Measurements from ENCODE around the gene IDH3G.
"Not testable (repeated sequence)": the region's sequence is repeated elsewhere in the genome, so short reads cannot be mapped to it uniquely, and the experiment has no call there.

The IDH3G gene

DNA sequence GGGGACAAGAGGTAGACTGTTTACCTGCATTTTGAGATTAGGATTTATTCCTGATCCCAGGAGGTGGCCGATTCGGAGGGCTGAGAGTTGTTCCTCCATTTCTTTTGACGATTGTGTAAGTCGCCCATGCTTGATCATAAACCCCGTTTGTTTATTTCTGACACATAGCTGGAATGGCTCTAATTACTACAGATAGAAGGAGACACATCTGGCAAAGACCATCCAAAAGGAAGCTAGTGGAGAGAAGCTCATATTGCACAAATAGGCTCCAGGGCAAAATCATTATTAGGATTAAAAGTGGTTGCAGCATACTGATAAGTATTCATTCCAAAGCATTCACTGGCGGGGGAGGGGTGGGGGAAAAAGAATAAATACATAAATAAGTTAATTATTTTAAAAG is 47.2 kb downstream of the IDH3G start:
- not testable (repeated sequence) for DNase-seq

DNA sequence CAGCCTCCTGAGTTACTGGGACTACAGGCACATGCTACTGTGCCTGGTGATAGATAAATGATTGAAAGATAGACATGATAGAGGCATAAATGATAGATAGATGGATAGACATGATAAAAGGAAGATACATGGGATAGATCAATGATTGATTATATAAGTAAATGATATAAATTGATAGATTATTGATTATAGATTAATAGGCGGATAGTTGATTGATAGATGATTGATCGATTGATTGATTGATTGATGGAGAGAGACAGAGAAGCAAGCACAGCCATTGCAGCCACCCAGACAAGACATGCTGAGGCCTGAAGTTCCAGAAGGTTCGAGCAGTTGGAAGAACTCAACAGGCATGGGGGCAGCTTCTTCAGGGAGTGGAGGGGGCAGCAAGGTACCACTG is 47.8 kb downstream of the IDH3G start:
- no peak for DNase-seq

DNA sequence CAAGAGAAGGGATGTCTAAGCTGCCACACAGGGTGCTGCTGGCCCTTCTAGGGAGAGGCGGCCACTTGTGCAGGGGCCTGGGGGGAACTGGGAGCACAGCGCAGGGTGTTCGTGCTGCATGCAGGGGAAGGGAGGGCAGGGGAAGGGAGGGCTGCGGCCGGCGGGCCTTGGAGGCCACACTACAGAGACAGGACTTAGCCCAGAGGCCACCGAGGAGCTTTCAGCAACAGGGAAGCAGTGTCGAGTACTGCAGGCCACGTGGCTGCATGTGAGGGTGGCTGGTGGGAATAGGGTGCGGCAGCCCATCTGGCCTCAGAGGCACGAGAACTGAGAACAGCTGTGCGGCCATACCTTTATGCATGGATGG is 49.1 kb downstream of the IDH3G start:
- DNase-seq = not testable (repeated sequence)

DNA sequence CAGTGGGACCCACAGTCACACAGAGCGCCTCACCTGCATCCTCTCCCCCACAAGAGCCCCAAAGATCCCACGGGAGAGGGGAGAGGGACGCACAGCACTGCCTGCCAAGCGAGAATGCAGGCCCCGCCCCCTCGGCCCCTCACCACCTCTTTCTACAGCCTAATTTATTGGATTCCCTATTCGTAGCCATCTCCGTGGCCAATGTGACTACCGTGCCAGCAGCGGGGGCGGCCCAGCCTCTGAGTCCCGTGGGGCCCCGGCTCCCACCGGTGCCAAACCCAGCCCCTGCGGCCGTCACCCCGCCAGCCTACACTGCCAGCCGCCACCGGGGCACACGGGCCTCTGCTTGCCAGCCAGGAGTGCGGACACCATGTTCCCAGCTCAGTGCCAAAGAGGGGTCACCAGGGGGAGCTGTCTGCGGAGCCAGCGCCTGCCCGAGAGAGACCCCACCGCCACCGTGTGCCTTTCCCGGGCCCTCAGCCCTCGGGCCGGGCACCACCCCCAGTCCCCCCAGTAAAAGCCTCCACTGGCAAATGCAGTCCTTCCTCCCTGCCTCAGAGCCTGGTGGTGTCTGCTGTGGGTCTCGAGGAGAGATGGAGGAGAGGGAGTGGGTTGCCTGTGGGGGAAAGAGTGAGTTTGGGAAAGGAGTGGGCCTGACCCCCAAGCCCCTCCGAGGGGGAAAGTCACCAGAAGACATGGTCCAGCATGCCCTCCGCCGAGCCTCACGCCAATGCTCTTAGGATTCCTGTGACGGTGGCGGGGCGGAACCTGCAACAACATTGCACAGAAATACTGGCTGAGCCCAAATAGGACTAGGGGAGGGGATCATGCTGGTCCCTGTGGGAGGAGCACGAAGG is 49.7 kb downstream of the IDH3G start:
- peak in 1 of 6 experiments; percentile 13 for DNase-seq

DNA sequence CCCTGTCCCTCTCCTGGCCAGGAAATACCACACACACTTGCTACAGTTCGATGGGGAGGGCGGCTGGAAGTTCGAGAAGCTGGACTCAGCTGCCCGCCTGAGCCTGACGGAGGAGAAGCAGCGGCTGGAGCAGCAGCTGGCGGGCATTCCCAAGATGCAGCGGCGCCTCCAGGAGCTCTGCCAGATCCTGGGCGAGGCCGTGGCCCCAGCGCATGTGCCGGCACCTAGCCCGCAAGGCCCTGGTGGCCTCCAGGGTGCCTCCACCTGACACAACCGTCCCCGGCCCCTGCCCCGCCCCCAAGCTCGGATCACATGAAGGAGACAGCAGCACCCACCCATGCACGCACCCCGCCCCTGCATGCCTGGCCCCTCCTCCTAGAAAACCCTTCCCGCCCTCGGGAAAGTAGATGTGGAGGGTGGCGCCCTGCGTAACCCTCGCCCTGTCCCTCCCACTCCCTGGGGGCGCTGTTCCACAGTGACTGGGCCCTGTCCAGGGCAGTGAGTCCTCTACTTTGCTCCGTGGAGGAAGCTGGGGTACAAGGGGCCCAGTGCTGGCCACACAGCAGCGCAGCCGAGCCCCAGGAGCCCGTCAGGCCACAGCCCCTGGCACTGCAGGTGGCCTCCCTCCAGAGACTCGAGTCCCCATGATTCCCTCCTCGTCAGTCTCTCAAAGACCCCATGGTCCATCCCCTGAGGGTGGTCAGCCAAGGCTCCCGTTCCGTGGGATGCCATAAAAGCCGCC is 50.5 kb downstream of the IDH3G start:
- not testable (repeated sequence) for DNase-seq

DNA sequence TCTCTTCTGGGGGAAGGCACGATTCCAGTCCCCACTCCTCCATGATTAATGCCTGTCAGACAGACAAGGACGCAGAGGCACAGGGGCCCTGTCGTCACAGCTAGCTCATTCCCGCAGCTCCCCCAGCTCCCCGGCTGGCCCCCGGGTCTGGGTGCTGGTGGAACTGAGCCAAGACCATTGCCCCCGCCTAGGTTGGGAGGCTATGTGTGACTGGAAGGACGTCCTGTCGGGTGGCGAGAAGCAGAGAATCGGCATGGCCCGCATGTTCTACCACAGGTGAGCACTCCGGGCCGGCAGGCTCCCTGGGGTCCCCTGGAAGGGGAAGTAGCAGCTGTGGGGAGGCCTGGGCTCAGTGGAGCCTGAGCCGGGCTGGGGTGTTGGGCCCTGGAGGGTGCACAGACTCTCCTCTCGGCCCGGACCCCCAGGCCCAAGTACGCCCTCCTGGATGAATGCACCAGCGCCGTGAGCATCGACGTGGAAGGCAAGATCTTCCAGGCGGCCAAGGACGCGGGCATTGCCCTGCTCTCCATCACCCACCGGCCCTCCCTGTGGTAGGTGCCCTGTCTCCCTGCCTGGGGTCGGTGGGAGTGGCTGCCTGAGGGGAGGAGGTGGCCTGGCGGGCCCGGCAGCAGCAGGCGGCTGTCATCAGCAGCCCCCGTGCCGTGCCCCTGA is 51.2 kb downstream of the IDH3G start:
- DNase-seq = not testable (repeated sequence)

DNA sequence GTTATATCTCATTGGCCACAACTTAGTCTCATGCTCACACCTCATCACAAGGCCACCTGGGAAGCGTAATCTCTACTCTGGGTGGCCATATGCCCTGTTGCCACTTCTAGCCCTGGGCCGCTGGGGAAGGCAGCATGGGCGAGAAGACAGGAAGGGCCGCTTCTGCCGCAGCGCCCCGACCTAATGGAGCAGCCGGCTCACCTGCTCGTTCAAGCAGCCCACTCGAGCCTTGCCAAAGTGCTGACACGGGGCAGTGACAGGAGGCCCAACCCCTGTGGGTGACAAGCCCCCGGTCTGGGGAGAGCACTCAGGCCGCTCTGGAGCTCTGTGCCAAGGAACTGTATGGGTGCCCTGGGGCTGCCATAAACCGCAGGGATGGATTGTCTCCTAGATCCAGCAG is 52.1 kb downstream of the IDH3G start:
- DNase-seq = not testable (repeated sequence)

DNA sequence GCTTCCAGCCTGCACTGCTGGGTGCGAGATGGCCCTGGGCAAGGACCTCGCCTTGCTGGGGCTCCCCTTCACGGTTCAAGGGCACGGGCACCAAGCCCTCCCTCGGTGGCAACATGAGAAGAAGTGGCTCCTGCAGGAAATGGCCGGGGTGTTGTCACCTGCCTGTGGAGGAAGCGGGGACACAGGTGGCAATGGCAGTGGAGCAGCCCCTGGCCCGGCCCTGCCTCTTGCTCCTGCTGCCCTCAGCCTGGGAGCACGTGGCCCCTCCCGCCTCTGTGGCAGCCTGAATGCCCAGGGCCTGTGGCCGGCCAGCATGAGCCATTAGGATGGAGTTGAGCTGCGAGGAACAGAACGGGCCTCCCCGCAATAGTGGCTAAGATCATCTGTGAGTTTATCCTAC is 52.7 kb downstream of the IDH3G start:
- no peak for DNase-seq

DNA sequence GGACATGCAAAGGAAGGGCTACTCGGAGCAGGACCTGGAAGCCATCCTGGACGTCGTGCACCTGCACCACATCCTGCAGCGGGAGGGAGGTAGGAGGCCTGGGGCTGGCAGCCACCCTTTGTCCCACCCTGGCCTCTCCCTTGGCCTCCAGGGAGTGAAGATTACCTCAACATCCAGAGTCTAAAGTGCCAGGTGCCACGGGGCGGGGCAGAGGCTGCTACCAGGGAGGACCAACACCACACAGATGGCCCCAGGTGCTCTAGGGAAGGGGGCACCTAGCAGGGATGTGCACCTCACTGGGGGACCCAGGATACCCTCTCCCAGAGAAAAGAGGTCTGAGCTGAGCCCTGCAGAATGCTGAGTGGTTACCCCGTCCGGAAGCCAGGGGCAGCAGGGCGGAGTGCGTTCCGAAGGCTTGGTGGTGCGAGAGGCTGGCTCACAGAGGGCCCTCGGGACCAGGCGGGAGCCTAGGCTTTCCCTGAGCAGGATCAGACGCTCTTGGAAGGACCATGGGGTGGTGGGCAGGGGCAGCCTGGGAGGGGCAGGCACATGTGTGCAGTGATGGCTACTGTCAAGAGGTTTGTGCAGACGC is 53.4 kb downstream of the IDH3G start:
- DNase-seq = no peak

DNA sequence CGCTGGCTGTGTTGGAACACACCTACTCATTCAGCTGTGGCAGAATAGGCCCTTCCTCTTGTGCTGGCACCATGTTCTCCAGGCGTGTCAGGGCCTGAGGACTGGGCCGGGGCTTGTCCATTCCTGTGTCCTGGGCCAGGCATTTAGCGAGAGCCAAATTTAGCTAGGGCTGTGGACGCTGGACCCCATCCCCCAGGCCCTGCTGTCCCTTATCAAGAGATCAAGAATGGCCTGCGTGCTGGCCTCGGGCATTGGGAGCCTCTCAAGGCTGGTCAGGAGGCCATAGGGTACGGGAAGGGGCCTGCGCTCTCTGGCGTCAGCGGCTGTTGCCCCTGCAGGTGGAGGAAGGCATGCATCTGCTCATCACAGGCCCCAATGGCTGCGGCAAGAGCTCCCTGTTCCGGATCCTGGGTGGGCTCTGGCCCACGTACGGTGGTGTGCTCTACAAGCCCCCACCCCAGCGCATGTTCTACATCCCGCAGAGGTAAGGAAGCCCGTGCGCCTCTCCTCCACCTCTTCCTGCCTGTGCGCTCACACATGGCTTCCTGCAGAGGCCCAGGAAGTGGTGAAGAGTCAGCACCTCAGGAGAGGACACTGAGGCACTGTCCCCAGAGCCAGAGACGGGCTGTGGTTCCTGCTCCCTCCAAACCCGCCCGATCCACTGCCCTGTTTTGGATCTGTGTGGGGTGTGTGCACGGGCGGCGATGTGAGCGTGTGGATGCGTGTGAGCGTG is 54.3 kb downstream of the IDH3G start:
- DNase-seq = peak in 3 of 6 experiments; percentile 8 to 33 (median 28)

DNA sequence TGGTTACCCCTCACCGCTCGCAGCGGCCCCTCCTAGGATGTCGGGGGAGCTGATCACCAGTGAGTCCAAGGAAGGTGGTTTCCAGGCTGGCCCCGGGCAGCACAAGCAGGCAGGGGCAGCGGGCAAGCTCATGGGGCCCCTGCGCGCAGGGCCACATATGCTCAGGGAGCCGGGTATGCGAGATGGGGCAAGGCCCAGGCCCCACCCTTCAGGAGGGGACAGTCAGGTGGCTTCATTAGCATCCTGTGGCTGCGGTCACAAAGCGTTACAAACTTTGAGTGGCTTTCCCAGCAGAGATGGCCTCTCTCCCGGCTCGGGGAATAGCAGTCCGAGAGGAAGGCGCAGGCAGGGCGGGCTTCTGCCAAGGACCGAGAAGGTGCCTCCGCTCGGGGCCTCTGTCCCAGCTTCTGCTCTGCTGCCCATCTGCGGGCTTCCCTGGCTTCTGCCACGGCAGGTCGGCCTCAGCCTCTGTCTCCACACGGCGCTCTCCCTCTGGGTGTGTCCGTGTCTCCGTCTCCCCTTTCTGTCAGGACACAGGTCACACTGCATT is 56.0 kb downstream of the IDH3G start:
- DNase-seq = no peak

DNA sequence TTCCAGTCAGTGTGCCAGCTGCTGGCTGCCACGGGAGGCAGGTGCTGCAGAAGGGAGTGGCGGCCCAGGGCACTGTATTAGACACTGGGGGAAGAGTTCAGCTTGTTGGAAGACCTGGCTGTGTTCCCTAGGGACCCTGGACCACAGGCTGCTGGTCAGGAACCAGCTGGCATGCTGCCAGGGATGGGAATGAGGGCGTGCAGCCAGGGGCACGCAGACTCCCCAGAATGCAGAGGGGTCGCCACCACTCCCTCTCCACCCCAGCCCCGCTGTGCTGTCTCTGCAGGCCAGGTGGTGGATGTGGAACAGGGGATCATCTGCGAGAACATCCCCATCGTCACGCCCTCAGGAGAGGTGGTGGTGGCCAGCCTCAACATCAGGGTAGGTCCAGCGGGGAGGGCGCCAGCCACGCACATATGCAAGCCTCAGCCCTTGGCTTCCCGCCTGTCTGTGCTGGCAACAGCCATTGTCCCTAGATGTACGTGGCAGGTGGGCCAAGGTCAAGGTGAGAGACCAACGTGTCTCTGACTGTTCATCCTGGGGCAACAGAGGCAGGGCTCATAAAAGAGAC is 57.2 kb downstream of the IDH3G start:
- no peak for DNase-seq

DNA sequence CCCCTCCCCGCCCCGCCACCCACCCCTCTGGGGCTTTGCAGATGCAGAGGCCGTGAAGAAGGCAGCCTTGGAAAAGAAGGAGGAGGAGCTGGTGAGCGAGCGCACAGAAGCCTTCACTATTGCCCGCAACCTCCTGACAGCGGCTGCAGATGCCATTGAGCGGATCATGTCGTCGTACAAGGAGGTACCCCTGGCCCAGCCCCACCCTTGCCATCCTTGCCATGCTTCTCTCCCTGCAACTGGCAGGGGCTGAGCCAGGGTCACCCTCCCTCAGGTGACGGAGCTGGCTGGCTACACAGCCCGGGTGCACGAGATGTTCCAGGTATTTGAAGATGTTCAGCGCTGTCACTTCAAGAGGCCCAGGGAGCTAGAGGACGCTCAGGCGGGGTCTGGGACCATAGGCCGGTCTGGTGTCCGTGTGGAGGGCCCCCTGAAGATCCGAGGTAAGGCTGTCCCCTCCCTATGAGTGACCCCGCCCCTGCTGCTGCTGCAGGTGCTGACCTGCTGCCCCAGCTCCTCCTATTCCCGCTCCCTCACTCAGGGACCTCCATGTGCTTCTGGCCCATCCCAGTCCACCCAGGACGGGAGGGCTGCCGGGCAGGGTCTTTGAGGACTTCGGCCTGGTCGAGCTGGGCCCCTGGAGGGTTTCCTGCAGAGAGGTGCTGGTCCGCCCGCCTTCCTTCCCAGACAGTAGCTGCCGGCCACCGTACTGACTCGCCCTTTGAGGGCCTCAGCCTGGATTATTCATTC is 57.9 kb downstream of the IDH3G start:
- no peak for DNase-seq
